NCI-H748 (cell line): ENCODE results near the gene TSHZ2.
A peak's percentile ranks its signal among the peaks of the same experiment; 100 is the strongest.
"Not testable (repeated sequence)": the region's sequence is repeated elsewhere in the genome, so short reads cannot be mapped to it uniquely, and the experiment has no call there.

Experiments
- DNase-seq: peaks from one replicate; lab custom pipeline; 2025; ENCODE audit not compliant: unreplicated experiment; lab: John Stamatoyannopoulos, UW

TSHZ2 gene

GRCh38 chr20:53299831-53300230 is 327.7 kb downstream of the TSHZ2 start:
- DNase-seq, result no peak

GRCh38 chr20:53301869-53302268 is 329.7 kb downstream of the TSHZ2 start:
- DNase-seq, result no peak

GRCh38 chr20:53302695-53303412 is 330.7 kb downstream of the TSHZ2 start:
- no peak for DNase-seq

GRCh38 chr20:53303413-53303760 is 331.2 kb downstream of the TSHZ2 start:
- no peak for DNase-seq

GRCh38 chr20:53304146-53304545 is 332.0 kb downstream of the TSHZ2 start:
- DNase-seq, result no peak

GRCh38 chr20:53306192-53306805 is 334.1 kb downstream of the TSHZ2 start:
- DNase-seq, result peak; percentile 5

- no peak for DNase-seq
Observed at GRCh38 chr20:53307964-53308597, 335.9 kb downstream of the TSHZ2 start.

- DNase-seq, result no peak
Observed at GRCh38 chr20:53309515-53309914, 337.4 kb downstream of the TSHZ2 start.

- DNase-seq, result no peak
Observed at GRCh38 chr20:53312957-53313356, 340.8 kb downstream of the TSHZ2 start.

GRCh38 chr20:53316206-53316937 is 344.2 kb downstream of the TSHZ2 start:
- no peak for DNase-seq

- DNase-seq, result no peak
Observed at GRCh38 chr20:53319200-53319599, 347.0 kb downstream of the TSHZ2 start.

- DNase-seq, result no peak
Observed at GRCh38 chr20:53319716-53320115, 347.6 kb downstream of the TSHZ2 start.

GRCh38 chr20:53320701-53321100 is 348.5 kb downstream of the TSHZ2 start:
- DNase-seq, result no peak

- no peak for DNase-seq
Observed at GRCh38 chr20:53321596-53321995, 349.4 kb downstream of the TSHZ2 start.

GRCh38 chr20:53322651-53323050 is 350.5 kb downstream of the TSHZ2 start:
- no peak for DNase-seq

GRCh38 chr20:53323460-53323859 is 351.3 kb downstream of the TSHZ2 start:
- not testable (repeated sequence) for DNase-seq

- DNase-seq, result no peak
Observed at GRCh38 chr20:53324816-53325215, 352.7 kb downstream of the TSHZ2 start.

GRCh38 chr20:53328961-53329360 is 356.8 kb downstream of the TSHZ2 start:
- no peak for DNase-seq

- no peak for DNase-seq
Observed at GRCh38 chr20:53329781-53330180, 357.6 kb downstream of the TSHZ2 start.

- no peak for DNase-seq
Observed at GRCh38 chr20:53330601-53331140, 358.5 kb downstream of the TSHZ2 start.

GRCh38 chr20:53331151-53331973 is 359.2 kb downstream of the TSHZ2 start:
- DNase-seq, result no peak
